Fibroblast of pulmonary artery (primary cell): Measurements from ENCODE around the gene HTR3D.
"Not testable (repeated sequence)": the region's sequence is repeated elsewhere in the genome, so short reads cannot be mapped to it uniquely, and the experiment has no call there.

Experiments used
- DNase-seq: peaks from one replicate; pipeline ENCODE4 v3.0.0-alpha.2; 2010; ENCODE audit warnings: low read depth
- H3K4me3 ChIP-seq: replicated peaks from 2 replicates; pipeline ENCODE4 v1.5.1; 2011; ENCODE audit warnings: low read depth, mild to moderate bottlenecking, control low read depth, low read length, moderate library complexity
- TF ChIP-seq, protein P1 (sequence below): IDR thresholded peaks from 2 replicates; pipeline ENCODE4 v1.5.1; 2011; ENCODE audit warnings: mild to moderate bottlenecking, control low read depth, low read length, inconsistent platforms; ENCODE audit errors: missing control alignments

The HTR3D gene

DNA sequence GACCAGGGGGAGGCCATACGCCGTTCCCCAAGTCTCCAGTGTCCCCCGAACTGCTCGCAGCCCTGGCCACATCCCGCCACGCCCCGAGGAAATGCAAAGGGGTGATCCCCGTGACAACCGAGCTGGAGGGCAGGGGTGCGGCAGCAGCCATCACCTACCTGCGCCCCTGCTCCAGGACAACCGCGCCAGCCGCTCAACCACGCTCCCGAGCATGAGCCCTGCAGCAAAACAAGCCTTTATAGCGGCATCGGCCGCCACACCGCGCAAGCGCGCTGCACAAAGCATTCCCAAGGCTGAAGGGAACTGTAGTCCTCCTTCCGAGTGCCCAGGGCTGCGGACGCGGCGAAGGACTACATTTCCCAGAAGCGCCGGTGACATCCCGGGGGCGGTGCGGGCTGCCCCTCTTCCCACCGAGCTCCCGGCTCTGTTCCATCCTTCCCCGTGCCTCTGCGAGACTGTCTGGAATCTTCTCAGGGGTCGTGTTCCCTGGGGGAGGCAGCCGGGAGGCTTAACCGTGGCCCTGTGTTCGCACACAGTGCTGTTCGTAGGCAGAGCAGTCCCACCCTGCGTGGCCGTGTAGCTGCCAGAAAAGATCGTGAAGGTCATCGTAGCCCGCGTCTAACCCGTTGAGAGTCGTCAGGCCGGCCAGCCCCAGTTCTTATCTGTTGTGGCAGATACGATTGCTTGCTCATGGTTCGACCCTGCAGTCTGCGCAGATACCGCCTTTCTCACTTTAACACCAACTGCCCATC lies 13.7 kb upstream of the HTR3D start, which contains the start of gene ABCC5:
Gene ABCC5 (minus strand): TSS at position 213 of the 752 bp plus-strand sequence. CDS start 3,492 bp downstream, outside the sequence.
- TF ChIP-seq, protein P1, sequence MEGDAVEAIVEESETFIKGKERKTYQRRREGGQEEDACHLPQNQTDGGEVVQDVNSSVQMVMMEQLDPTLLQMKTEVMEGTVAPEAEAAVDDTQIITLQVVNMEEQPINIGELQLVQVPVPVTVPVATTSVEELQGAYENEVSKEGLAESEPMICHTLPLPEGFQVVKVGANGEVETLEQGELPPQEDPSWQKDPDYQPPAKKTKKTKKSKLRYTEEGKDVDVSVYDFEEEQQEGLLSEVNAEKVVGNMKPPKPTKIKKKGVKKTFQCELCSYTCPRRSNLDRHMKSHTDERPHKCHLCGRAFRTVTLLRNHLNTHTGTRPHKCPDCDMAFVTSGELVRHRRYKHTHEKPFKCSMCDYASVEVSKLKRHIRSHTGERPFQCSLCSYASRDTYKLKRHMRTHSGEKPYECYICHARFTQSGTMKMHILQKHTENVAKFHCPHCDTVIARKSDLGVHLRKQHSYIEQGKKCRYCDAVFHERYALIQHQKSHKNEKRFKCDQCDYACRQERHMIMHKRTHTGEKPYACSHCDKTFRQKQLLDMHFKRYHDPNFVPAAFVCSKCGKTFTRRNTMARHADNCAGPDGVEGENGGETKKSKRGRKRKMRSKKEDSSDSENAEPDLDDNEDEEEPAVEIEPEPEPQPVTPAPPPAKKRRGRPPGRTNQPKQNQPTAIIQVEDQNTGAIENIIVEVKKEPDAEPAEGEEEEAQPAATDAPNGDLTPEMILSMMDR: peak; percentile 0
- peak; percentile 94 for DNase-seq
- peak within 1 kb of the TSS; percentile 100 for H3K4me3 ChIP-seq

DNA sequence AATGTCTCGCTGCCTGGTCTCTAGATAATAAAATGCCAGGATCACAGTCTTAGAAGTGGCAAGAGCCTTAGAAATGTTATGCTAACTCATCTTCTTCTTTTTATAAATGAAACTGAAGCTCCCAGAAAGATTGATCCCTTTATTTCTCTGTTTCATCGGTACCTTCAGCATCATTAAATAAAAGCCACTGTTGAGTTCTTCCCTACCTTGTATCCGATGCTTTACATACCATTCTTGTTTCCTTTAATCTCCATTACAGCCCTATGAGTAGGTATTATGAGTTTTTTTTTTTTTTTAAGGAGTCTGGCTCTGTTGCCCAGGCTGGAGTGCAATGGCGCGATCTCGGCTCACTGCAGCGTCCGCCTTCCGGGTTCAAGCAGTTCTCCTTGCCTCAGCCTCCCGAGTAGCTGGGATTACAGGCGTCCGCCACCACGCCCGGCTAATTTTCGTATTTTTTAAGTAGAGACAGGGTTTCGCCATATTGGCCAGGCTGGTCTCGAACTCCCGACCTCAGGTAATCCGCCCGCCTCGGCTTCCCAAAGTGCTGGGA lies 13.0 kb upstream of the HTR3D start:
- DNase-seq: no peak
- TF ChIP-seq, protein P1: no peak
- peak overlapping the region; percentile 100 for H3K4me3 ChIP-seq

DNA sequence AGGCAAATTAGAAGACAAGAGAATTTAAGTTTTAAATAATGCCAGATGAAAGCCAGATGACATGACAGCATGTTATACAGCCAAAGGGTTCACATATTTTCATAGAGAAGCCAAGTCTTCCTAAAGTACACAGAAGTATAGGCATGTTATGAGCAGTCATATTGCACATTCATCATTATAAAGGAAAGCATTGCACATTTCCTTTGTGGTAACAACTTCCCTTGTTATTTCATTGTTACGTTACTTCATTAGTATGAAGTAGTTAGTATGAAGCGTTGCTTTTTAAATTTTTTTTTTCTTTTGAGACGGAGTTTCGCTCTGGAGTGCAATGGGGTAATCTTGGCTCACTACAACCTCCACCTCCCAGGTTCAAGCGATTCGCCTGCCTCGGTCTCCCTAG lies 9.2 kb upstream of the HTR3D start:
- TF ChIP-seq, protein P1: no peak
- no peak overlapping the region for H3K4me3 ChIP-seq
- DNase-seq: no peak

DNA sequence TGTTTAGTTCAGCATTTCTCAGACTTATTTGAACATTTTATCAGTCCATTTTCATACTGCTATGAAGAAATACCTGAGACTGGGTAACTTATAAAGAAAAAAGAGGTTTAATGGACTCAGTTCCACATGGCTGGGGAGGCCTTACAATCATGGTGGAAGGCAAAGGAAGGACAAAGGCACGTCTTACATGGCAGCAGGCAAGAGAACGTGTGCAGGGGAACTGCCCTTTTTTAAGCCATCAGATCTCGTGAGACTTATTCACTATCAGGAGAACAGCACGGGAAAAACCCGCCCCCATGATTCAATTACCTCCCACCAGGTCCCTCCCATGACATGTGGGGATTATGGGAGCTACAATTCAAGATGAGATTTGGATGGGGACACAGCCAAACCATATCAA lies 6.3 kb upstream of the HTR3D start:
- DNase-seq, H3K4me3 ChIP-seq: not testable (repeated sequence)

DNA sequence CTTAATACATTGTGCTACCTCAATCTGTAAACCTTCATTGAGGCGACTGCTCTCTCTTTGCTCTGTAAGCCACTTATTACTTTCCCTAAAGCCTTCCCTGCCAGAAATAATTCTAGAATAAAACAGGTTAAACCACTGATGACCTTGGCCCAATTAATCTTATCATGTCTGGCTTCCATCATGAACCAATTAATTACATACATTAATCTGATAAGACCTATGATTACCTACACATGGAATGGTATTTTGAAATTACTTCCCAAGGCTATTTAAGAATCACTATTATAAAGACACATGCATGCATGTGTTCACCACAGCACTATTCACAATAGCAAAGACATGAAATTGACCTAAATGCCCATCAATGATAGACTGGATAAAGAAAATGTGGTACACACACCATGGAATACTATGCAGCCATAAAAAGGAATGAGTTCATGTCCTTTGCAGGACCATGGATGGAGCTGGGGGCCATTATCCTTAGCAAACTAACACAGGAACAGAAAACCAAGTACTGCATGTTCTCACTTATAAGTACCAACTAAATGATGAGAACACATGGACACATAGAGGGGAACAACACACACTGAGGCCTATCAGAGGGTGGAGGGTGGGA lies 3.2 kb upstream of the HTR3D start:
- not testable (repeated sequence) for DNase-seq

DNA sequence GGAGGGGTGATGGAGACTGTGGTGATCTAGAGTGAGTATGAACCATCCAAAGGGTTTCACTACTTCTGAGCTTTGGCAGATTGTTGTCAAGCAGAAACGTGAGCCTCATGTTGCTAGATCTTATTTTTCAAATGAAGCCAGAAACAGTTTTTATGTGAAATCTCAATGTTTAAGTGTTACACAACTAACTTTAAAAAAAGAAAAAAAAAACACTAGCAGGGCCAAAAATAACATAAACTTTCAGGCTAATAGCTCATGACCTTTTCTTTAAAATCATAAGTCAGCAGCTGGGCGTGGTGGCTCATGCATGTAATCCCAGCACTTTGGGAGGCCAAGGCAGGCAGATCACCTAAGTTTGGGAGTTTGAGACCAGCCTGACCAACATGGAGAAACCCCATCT lies 2.1 kb upstream of the HTR3D start:
- TF ChIP-seq, protein P1: no peak
- H3K4me3 ChIP-seq: no peak overlapping the region
- no peak for DNase-seq

More for the DNA sequence above, 3.2 kb upstream of the HTR3D start:
- H3K4me3 ChIP-seq: not testable (repeated sequence)

DNA sequence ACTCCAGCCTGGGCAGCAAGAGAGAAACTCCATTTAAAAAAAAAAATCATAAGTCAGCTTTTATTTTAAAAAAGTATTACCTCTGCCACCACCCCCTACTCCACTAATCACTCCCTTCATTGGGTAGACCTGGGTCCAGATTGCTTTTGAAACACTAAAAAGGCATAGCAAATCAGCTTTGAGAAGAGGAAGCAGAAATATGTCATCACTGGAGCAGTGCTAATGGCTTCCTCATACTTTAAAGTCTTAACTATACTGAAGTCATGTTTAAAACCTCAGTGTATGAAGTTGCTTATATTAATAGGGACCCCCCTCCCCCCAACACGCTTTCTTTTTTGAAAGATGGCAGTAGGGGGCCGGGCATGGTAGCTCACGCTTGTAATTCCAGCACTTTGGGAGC lies 1.0 kb upstream of the HTR3D start:
- H3K4me3 ChIP-seq: no peak overlapping the region
- TF ChIP-seq, protein P1: no peak
- DNase-seq: no peak

DNA sequence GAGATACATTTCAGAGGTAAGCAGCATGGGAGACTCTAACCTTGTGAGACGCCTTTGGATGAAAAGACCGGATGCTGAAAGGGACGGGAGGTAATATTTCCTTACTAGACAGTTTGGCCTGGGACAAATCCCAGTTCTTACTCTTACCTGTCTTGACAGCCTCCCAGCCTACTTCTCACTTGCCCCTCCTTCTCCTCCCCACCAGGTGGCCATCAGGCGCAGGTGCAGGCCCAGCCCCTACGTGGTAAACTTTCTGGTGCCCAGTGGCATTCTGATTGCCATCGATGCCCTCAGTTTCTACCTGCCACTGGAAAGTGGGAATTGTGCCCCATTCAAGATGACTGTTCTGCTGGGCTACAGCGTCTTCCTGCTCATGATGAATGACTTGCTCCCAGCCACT lies 6.3 kb downstream of the HTR3D start:
- no peak overlapping the region for H3K4me3 ChIP-seq
- TF ChIP-seq, protein P1: no peak
- DNase-seq: no peak

DNA sequence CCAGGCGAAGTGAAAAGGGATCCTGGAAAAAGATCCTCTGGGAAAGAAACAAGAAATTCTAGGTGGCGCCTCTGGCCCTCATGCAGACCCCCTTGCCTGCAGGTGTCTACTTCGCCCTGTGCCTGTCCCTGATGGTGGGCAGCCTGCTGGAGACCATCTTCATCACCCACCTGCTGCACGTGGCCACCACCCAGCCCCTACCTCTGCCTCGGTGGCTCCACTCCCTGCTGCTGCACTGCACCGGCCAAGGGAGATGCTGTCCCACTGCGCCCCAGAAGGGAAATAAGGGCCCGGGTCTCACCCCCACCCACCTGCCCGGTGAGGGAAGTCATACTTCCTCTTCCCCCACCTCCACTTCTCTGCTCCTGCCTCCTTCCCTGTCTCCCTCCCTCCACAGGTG lies 6.8 kb downstream of the HTR3D start:
- not testable (repeated sequence) for H3K4me3 ChIP-seq, DNase-seq
